Adrenal gland (tissue), 5 donors: Measurements from ENCODE around the gene RTF2.

Experiments used
- CTCF ChIP-seq, 6 experiments: fragments of 450-650 bp in 4 of 6; fragments of 200-600 bp in 2 of 6; sonication (generic) in 1 of 6; IDR thresholded peaks; 1 replicate in 5 of 6; 2 replicates in 1 of 6; pipeline versions ENCODE4 v1.5.1 to v1.8.0; 2016 to 2021; ENCODE audit warnings: antibody characterized with exemption in 6 of 6, mild to moderate bottlenecking in 2 of 6, moderate library complexity in 1 of 6
- POLR2A ChIP-seq, 2 donors: fragments of 450-650 bp; IDR thresholded peaks; one replicate each; pipeline ENCODE4 v1.6.1; 2017; ENCODE audit warnings: antibody characterized with exemption in 2 of 2, mild to moderate bottlenecking in 2 of 2, moderate library complexity in 1 of 2
- donor health status: DM: no; HTN: no; CAD: no.

DNA sequence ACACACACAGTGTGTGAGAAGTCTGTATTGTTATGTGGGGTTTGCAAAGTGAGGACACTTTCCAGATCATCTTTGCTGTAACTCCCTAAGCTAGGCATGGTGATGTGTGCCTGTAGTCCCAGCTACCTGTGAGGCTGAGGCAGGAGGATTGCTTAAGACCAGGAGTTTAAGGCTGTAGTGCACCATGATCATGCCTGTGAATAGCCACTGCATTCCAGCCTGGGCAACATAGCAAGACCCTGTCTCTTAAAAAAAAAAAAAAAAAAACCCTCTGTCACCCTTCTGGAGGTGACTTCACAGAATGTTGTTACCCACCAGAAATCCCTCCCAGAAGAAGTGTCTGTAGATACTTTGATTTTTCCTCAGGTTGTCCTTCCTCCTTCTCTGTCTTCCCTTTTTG, 41.5 kb upstream of the RTF2 start:
- no peak for TF ChIP-seq CTCF (IDR thresholded peaks at IDR 0.05)
- no peak for TF ChIP-seq POLR2A (IDR thresholded peaks at IDR 0.05)
